ENCODE data around the gene HEATR5A.

DNA sequence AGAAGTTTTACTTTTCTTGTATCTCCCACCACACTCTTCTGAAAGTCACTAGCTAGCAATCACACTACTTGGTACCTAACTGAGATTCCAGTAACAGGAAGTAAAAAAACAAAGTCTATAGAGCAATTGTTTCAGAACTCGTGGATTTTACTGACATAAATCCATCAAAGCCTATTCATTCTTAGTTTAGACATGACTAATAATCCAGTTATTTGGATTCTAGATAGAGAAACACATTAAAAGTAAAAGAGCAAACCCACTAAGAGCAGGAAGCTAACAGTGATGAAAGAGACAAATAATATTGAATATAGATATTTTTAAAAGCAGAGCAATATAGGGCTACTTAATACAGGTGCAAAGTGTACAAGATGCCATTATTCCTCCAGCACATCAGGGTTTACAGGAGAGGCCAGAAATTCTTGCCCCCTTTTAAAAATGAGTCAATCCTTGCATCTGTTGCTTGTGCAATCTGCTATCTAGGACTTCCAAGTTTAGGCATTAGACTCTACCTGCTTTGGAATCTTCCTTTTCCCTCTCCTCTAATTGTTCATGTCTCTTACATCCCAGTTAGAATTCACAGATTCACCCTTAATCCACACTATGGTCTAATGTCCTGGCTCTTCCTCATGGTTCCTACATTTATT, 6.0 kb downstream of the HEATR5A start:
- TF ChIP-seq, protein P1, sequence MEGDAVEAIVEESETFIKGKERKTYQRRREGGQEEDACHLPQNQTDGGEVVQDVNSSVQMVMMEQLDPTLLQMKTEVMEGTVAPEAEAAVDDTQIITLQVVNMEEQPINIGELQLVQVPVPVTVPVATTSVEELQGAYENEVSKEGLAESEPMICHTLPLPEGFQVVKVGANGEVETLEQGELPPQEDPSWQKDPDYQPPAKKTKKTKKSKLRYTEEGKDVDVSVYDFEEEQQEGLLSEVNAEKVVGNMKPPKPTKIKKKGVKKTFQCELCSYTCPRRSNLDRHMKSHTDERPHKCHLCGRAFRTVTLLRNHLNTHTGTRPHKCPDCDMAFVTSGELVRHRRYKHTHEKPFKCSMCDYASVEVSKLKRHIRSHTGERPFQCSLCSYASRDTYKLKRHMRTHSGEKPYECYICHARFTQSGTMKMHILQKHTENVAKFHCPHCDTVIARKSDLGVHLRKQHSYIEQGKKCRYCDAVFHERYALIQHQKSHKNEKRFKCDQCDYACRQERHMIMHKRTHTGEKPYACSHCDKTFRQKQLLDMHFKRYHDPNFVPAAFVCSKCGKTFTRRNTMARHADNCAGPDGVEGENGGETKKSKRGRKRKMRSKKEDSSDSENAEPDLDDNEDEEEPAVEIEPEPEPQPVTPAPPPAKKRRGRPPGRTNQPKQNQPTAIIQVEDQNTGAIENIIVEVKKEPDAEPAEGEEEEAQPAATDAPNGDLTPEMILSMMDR (IDR thresholded peaks at IDR 0.05; ENCODE audit: low read length): no peak
- TF ChIP-seq EZH2 (IDR thresholded peaks at IDR 0.05; ENCODE audit: borderline replicate concordance, low read length): no peak
